OCI-LY1 (cell line): ENCODE results near the gene RND3.

ENCODE experiments used
- H2AFZ ChIP-seq: fragments of 200-600 bp; sonication (generic), shearing (Covaris generic); 2 replicates; pipeline ENCODE4 v1.6.0; 2014; ENCODE audit warnings: antibody characterized with exemption, mild to moderate bottlenecking, low read length
- H3F3A ChIP-seq: fragments of 200-600 bp; sonication (generic), shearing (Covaris generic); 2 replicates; pipeline ENCODE4 v1.6.0; 2014; ENCODE audit warnings: mild to moderate bottlenecking, antibody characterized with exemption, low read length, moderate library complexity; ENCODE audit not compliant: insufficient read depth
- H3K27ac ChIP-seq: fragments of 200-600 bp; sonication (generic); 2 replicates; pipeline ENCODE4 v1.5.1; 2014; ENCODE audit warnings: low read length, mixed run types, mild to moderate bottlenecking, low read depth; ENCODE audit not compliant: poor library complexity, severe bottlenecking
- H3K27me3 ChIP-seq: fragments of 200-600 bp; sonication (generic); 2 replicates; pipeline ENCODE4 v1.6.0; 2014; ENCODE audit warnings: antibody characterized with exemption, mild to moderate bottlenecking, low read length, moderate library complexity; ENCODE audit not compliant: insufficient read depth
- H3K36me3 ChIP-seq: fragments of 200-600 bp; sonication (generic); 2 replicates; pipeline ENCODE4 v1.6.1; 2014; ENCODE audit warnings: mild to moderate bottlenecking, antibody characterized with exemption, low read length, moderate library complexity, mixed read lengths; ENCODE audit not compliant: insufficient read depth
- H3K4me1 ChIP-seq: fragments of 200-600 bp; sonication (generic); 2 replicates; pipeline ENCODE4 v1.5.1; 2014; ENCODE audit warnings: mild to moderate bottlenecking, low read length, moderate library complexity; ENCODE audit not compliant: insufficient read depth, severe bottlenecking
- H3K4me2 ChIP-seq: fragments of 200-600 bp; sonication (generic), shearing (Covaris generic); 2 replicates; pipeline ENCODE4 v1.6.1; 2014; ENCODE audit warnings: low read length
- H3K4me3 ChIP-seq: fragments of 200-600 bp; sonication (generic); 2 replicates; pipeline ENCODE4 v1.5.1; 2014; ENCODE audit warnings: low read length, low read depth, mild to moderate bottlenecking, mixed read lengths; ENCODE audit not compliant: poor library complexity, severe bottlenecking
- H3K79me2 ChIP-seq: fragments of 200-600 bp; shearing (Covaris generic); 2 replicates; pipeline ENCODE4 v1.6.1; 2016; ENCODE audit warnings: mixed run types, low read length, mixed read lengths; ENCODE audit not compliant: insufficient read depth
- H3K9ac ChIP-seq: fragments of 200-600 bp; sonication (generic), shearing (Covaris generic); 2 replicates; pipeline ENCODE4 v1.6.1; 2014; ENCODE audit warnings: mild to moderate bottlenecking, low read length, mixed read lengths
- H3K9me2 ChIP-seq: fragments of 200-600 bp; sonication (generic), shearing (Covaris generic); 2 replicates; pipeline ENCODE4 v1.6.1; 2014; ENCODE audit warnings: low read depth, mild to moderate bottlenecking, low read length, mixed read lengths
- H3K9me3 ChIP-seq: fragments of 200-600 bp; shearing (Covaris generic); 2 replicates; pipeline ENCODE4 v1.6.1; 2014; ENCODE audit warnings: low read length, mixed read lengths
- H4K20me1 ChIP-seq: fragments of 200-600 bp; sonication (generic), shearing (Covaris generic); 2 replicates; pipeline ENCODE4 v1.6.0; 2016; ENCODE audit warnings: mild to moderate bottlenecking, low read length; ENCODE audit not compliant: insufficient read depth
- CTCF ChIP-seq: fragments of 200-600 bp; sonication (generic), shearing (Covaris generic); IDR thresholded peaks from 2 replicates; pipeline ENCODE4 v1.5.1; 2017; ENCODE audit warnings: mild to moderate bottlenecking, antibody characterized with exemption, low read length, moderate library complexity, mixed read lengths
- EZH2 ChIP-seq: fragments of 200-600 bp; sonication (generic), shearing (Covaris generic); IDR thresholded peaks from 2 replicates; pipeline ENCODE4 v1.8.0; 2017; ENCODE audit warnings: borderline replicate concordance, mixed run types, mild to moderate bottlenecking, antibody characterized with exemption, low read length, moderate library complexity, mixed read lengths

RND3 gene

DNA sequence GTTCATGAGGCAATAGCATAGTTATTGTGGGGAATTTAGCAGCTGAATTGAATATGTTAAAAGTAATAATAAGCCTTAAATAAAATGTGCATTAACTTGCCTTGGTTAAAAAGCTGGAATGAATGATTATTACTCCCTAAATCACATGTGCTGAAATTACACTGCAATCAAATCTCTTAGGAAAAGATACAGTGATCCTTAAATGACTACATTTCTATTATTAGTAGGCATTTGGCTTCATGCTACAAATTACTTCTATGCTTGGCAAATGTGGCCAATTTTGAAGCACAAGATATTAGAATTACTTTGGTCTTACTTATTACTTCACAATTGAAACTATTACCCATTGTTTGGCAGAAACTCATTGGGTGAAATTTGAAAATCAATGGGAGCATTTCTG is 5.4 kb downstream of the RND3 start:
- Histone ChIP-seq H3K9ac (no peak overlapping the region), H3K27ac (no peak overlapping the region), H3K36me3 (no peaks in the 10 kb centered on the region), H3K9me2 (no peaks in the 10 kb centered on the region), H3K4me1 (no peaks in the 10 kb centered on the region), H3K79me2 (no peaks in the 10 kb centered on the region), H3K4me2 (no peak overlapping the region), H2AFZ (no peak overlapping the region), H3K27me3 (no peaks in the 10 kb centered on the region), H3K9me3 (no peaks in the 10 kb centered on the region), H3F3A (no peaks in the 10 kb centered on the region), H3K4me3 (no peak overlapping the region), H4K20me1 (no peaks in the 10 kb centered on the region)
- TF ChIP-seq EZH2 (no peak), CTCF (no peak)

DNA sequence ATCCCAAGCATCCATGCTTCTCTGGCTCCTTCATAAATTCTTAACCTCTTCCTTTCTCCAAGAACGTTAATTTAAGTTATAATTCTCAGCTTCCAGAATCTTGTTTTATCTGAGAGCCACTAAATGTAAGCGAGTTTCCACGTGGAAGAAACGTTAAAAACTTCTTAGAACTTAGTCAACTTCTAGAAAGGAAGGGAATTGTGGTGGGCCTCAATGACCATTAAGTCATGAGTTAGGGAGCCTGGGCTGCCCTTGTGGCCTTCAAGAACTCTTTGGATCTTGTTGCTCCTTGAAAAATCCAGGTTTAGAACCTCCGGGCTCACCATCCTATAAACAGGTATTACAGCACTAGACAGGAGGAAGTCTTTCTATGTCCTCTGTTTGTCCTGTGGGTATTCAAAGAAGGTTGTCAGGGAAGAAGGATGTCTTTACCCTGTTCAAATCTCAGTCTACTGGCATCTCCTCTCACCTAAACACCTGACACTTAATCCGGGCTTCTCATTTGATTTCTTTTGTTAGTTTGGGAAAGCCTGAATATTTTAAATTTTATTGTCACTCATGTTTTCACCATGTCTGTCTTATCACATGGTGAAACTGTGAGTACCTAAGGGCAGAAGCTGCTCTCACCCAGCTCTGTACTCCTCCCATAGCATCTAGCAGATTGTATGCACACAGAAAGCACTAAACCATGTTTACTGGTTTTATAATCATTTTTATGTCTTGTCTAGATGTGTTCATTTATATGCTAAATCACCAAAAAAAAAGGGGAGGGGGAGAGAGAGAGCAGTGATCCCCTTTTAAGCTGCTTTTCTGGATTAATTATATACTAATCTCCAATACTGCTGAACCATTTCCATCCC is 6.3 kb downstream of the RND3 start:
- H3K36me3 ChIP-seq = no peaks in the 10 kb centered on the region
- no peaks in the 10 kb centered on the region for H3K9me2 ChIP-seq
- no peaks in the 10 kb centered on the region for H3K9me3 ChIP-seq
- no peak overlapping the region for H3K4me3 ChIP-seq
- H2AFZ ChIP-seq = no peak overlapping the region
- H3K27me3 ChIP-seq = no peaks in the 10 kb centered on the region
- H3K79me2 ChIP-seq = no peaks in the 10 kb centered on the region
- H3K9ac ChIP-seq = no peak overlapping the region
- H3K27ac ChIP-seq = no peak overlapping the region
- no peaks in the 10 kb centered on the region for H4K20me1 ChIP-seq
- no peaks in the 10 kb centered on the region for H3F3A ChIP-seq
- H3K4me1 ChIP-seq = no peaks in the 10 kb centered on the region
- H3K4me2 ChIP-seq = no peak overlapping the region
- no peak for TF ChIP-seq EZH2
- TF ChIP-seq CTCF = no peak

GRCh38 chr2:150480241-150480640 is 7.2 kb downstream of the RND3 start:
- Histone ChIP-seq H4K20me1 (no peaks in the 10 kb centered on the region), H3K4me2 (no peak overlapping the region), H3K36me3 (no peaks in the 10 kb centered on the region), H3K4me3 (no peak overlapping the region), H3K9ac (no peak overlapping the region), H3K4me1 (no peaks in the 10 kb centered on the region), H3K9me2 (no peaks in the 10 kb centered on the region), H3F3A (no peaks in the 10 kb centered on the region), H3K79me2 (no peaks in the 10 kb centered on the region), H3K27me3 (no peaks in the 10 kb centered on the region), H3K9me3 (no peaks in the 10 kb centered on the region), H2AFZ (no peak overlapping the region), H3K27ac (no peak overlapping the region)
- TF ChIP-seq CTCF (no peak), EZH2 (no peak)
